ENCODE results near the gene MRTFA. TPM values are rescaled to one million over a fixed set of nuclear protein-coding genes. Genes with fewer than 3 reads are reported as not detected.

The MRTFA gene
- total and polyA plus RNA-seq, 9 of the 15 experiments (the other 6 are each of a cell fraction or from before 2014, with no cell fraction given): 0.84 to 21.1 (median 3.7) TPM

GRCh38 chr22:40621309-40622151 is 15.0 kb downstream of the MRTFA start (continued):
- TF ChIP-seq ATF1 (CRISPR knock-in tag; IDR thresholded peaks at IDR 0.05) (no peak), ATF1 (tag; IDR thresholded peaks at IDR 0.05) (no peak), ZBTB33 (CRISPR knock-in tag; IDR thresholded peaks at IDR 0.05) (no peak), EHMT2 (IDR thresholded peaks at IDR 0.05) (0 out of 2 replicates have a peak, but pooled peaks have one; percentile 62), CTBP1 (IDR thresholded peaks at IDR 0.05; ENCODE audit: borderline replicate concordance) (peak; percentile 60; the same call in 1 of the 2 replicates), SMARCE1 (IDR thresholded peaks at IDR 0.05) (peak; percentile 69; the same call in 1 of the 2 replicates), ZNF280A (IDR thresholded peaks at IDR 0.05; ENCODE audit: low read depth, partially characterized antibody) (no peak), EP300 (IDR thresholded peaks at IDR 0.05; ENCODE audit: low read length) (peak; percentile 71), BRCA1 (IDR thresholded peaks at IDR 0.05) (no peak), BRCA1 (CRISPR knock-in tag; IDR thresholded peaks at IDR 0.05) (no peak), TEAD2 (tag; IDR thresholded peaks at IDR 0.05) (no peak), MTA2 (IDR thresholded peaks at IDR 0.05; ENCODE audit: low read depth) (peak; percentile 41; the same call in 1 of the 2 replicates), PTBP1 (IDR thresholded peaks at IDR 0.05; ENCODE audit: low read depth, low read length) (no peak), ATF3 (IDR thresholded peaks at IDR 0.05) (peak; percentile 48; the same call in 1 of the 2 replicates), ATF3 (CRISPR knock-in tag; conservative IDR thresholded peaks at IDR 0.05) (no peak), EWSR1 (IDR thresholded peaks at IDR 0.05; ENCODE audit: borderline replicate concordance, low read depth, partially characterized antibody) (no peak), ZNF639 (CRISPR knock-in tag; conservative IDR thresholded peaks at IDR 0.05 in 1 of 2, IDR thresholded peaks at IDR 0.05 in 1 of 2) (no peak), POLR2B (IDR thresholded peaks at IDR 0.05; ENCODE audit: low read depth, partially characterized antibody) (no peak), ZNF277 (CRISPR knock-in tag; IDR thresholded peaks at IDR 0.05; ENCODE audit: borderline replicate concordance) (no peak), ELK1 (CRISPR knock-in tag; IDR thresholded peaks at IDR 0.05) (no peak)
